Karpas-422 (cell line): ENCODE measurements around the gene SIGLEC5. TPM values are rescaled to one million over a fixed set of nuclear protein-coding genes. Genes with fewer than 3 reads are reported as not detected.
"Not testable (repeated sequence)": the region's sequence is repeated elsewhere in the genome, so short reads cannot be mapped to it uniquely, and the experiment has no call there.

ENCODE experiments used
- DNase-seq: peaks from one replicate; pipeline ENCODE4 v3.0.0-alpha.2; 2015
- H2AFZ ChIP-seq: fragments of 200-600 bp; sonication (generic); 2 replicates; pipeline ENCODE4 v1.6.1; 2014; ENCODE audit warnings: antibody characterized with exemption, low read length, mixed read lengths
- H3K27ac ChIP-seq: fragments of 200-600 bp; sonication (generic); 2 replicates; pipeline ENCODE4 v1.5.1; 2014; ENCODE audit warnings: mild to moderate bottlenecking, low read length, moderate library complexity
- H3K27me3 ChIP-seq: fragments of 200-600 bp; sonication (generic); 2 replicates; pipeline ENCODE4 v1.6.1; 2014; ENCODE audit warnings: low read length, mixed read lengths
- H3K36me3 ChIP-seq: fragments of 200-600 bp; sonication (generic); 2 replicates; pipeline ENCODE4 v1.6.1; 2014; ENCODE audit warnings: low read length, mixed read lengths; ENCODE audit not compliant: insufficient read depth
- H3K4me1 ChIP-seq: fragments of 200-600 bp; sonication (generic); 2 replicates; pipeline ENCODE4 v1.6.1; 2014; ENCODE audit warnings: mild to moderate bottlenecking, low read length, mixed read lengths
- H3K4me2 ChIP-seq: fragments of 200-600 bp; sonication (generic); 2 replicates; pipeline ENCODE4 v1.6.1; 2014; ENCODE audit warnings: low read length, low read depth, mild to moderate bottlenecking; ENCODE audit not compliant: poor library complexity, severe bottlenecking
- H3K4me3 ChIP-seq: fragments of 200-600 bp; sonication (generic); 2 replicates; pipeline ENCODE4 v1.5.1; 2014; ENCODE audit warnings: mild to moderate bottlenecking, antibody characterized with exemption, low read length, mixed read lengths
- H3K79me2 ChIP-seq: fragments of 200-600 bp; sonication (generic); 2 replicates; pipeline ENCODE4 v1.6.1; 2014; ENCODE audit warnings: mild to moderate bottlenecking, low read length, mixed read lengths
- H3K9ac ChIP-seq: fragments of 200-600 bp; sonication (generic); 2 replicates; pipeline ENCODE4 v1.6.0; 2014; ENCODE audit warnings: low read length
- H3K9me2 ChIP-seq: fragments of 200-600 bp; sonication (generic), shearing (Covaris generic); replicated peaks from 2 replicates; pipeline ENCODE4 v1.6.0; 2014; ENCODE audit warnings: mild to moderate bottlenecking, low read length, moderate library complexity; ENCODE audit not compliant: insufficient read depth
- H3K9me3 ChIP-seq: fragments of 300-700, 200-600 bp; sonication (generic); 2 replicates; pipeline ENCODE4 v1.6.1; 2014; ENCODE audit warnings: low read length, mixed read lengths
- H4K20me1 ChIP-seq: fragments of 200-600 bp; sonication (generic); 2 replicates; pipeline ENCODE4 v1.6.1; 2014; ENCODE audit warnings: mild to moderate bottlenecking, antibody characterized with exemption, low read length, low read depth; ENCODE audit not compliant: insufficient read depth
- total RNA-seq: library from RNA; depleted of rRNA; stranded (reverse); fragments of >200 nt; shearing (Covaris generic); gene quantifications from 2 replicates; pipeline ENCODE4 v1.2.3, GENCODE V29; 2014; ENCODE audit warnings: low replicate concordance

SIGLEC5 gene
- total RNA-seq, 1 experiment from 2014 or later: not detected

GRCh38 chr19:51654783-51655182 lies 24.6 kb upstream of the SIGLEC5 start:
- no peak overlapping the region for H3K4me3 ChIP-seq
- no peak overlapping the region for H3K4me2 ChIP-seq
- H3K79me2 ChIP-seq: no peaks in the 10 kb centered on the region
- no peaks in the 10 kb centered on the region for H3K9me2 ChIP-seq
- H4K20me1 ChIP-seq: no peaks in the 10 kb centered on the region
- peaks cover 22% of the 10 kb centered on the region for H3K4me1 ChIP-seq
- H3K9me3 ChIP-seq: no peaks in the 10 kb centered on the region
- no peak overlapping the region for H3K9ac ChIP-seq
- no peaks in the 10 kb centered on the region for H3K36me3 ChIP-seq
- no peak for DNase-seq
- no peak overlapping the region for H3K27ac ChIP-seq
- H3K27me3 ChIP-seq: no peaks in the 10 kb centered on the region
- H2AFZ ChIP-seq: no peak overlapping the region

- H3K79me2 ChIP-seq: no peaks in the 10 kb centered on the region
These were observed 23.0 kb upstream of the SIGLEC5 start for GRCh38 chr19:51653162-51653561.

GRCh38 chr19:51652266-51652665 lies 22.1 kb upstream of the SIGLEC5 start:
- Histone ChIP-seq H3K27ac (no peak overlapping the region), H3K9me2 (no peaks in the 10 kb centered on the region), H3K79me2 (no peaks in the 10 kb centered on the region), H2AFZ (no peak overlapping the region), H3K27me3 (no peaks in the 10 kb centered on the region), H3K4me1 (peaks cover 18% of the 10 kb centered on the region), H3K4me2 (no peak overlapping the region), H3K9ac (no peak overlapping the region), H3K4me3 (no peak overlapping the region), H3K36me3 (no peaks in the 10 kb centered on the region), H3K9me3 (no peaks in the 10 kb centered on the region), H4K20me1 (no peaks in the 10 kb centered on the region)
- no peak for DNase-seq

More at GRCh38 chr19:51653162-51653561, 23.0 kb upstream of the SIGLEC5 start:
- no peaks in the 10 kb centered on the region for H4K20me1 ChIP-seq
- no peak overlapping the region for H3K4me2 ChIP-seq
- H3K27ac ChIP-seq: no peak overlapping the region
- no peak overlapping the region for H2AFZ ChIP-seq
- no peak overlapping the region for H3K4me3 ChIP-seq
- no peaks in the 10 kb centered on the region for H3K9me2 ChIP-seq
- no peak overlapping the region for H3K9ac ChIP-seq
- no peak for DNase-seq
- no peaks in the 10 kb centered on the region for H3K9me3 ChIP-seq
- H3K36me3 ChIP-seq: no peaks in the 10 kb centered on the region
- peaks cover 20% of the 10 kb centered on the region for H3K4me1 ChIP-seq
- no peaks in the 10 kb centered on the region for H3K27me3 ChIP-seq

- H3K9me2 ChIP-seq: no peaks in the 10 kb centered on the region
- no peaks in the 10 kb centered on the region for H3K9me3 ChIP-seq
- no peaks in the 10 kb centered on the region for H3K27me3 ChIP-seq
- no peak overlapping the region for H3K4me3 ChIP-seq
- no peaks in the 10 kb centered on the region for H4K20me1 ChIP-seq
- H3K27ac ChIP-seq: no peak overlapping the region
- H3K36me3 ChIP-seq: no peaks in the 10 kb centered on the region
- DNase-seq: peak; percentile 74
- H2AFZ ChIP-seq: no peak overlapping the region
- H3K4me2 ChIP-seq: peak overlapping the region; percentile 32
- peaks cover 12% of the 10 kb centered on the region for H3K4me1 ChIP-seq
- no peak overlapping the region for H3K9ac ChIP-seq
- no peaks in the 10 kb centered on the region for H3K79me2 ChIP-seq
These were observed 21.1 kb upstream of the SIGLEC5 start for GRCh38 chr19:51651216-51651846.

- H3K9ac ChIP-seq: no peak overlapping the region
- no peaks in the 10 kb centered on the region for H3K9me2 ChIP-seq
- no peak for DNase-seq
- H4K20me1 ChIP-seq: no peaks in the 10 kb centered on the region
- H3K27me3 ChIP-seq: no peaks in the 10 kb centered on the region
- H3K4me1 ChIP-seq: peaks cover 12% of the 10 kb centered on the region
- no peaks in the 10 kb centered on the region for H3K9me3 ChIP-seq
- no peaks in the 10 kb centered on the region for H3K36me3 ChIP-seq
- H3K4me2 ChIP-seq: no peak overlapping the region
- H3K4me3 ChIP-seq: no peak overlapping the region
- no peaks in the 10 kb centered on the region for H3K79me2 ChIP-seq
- H2AFZ ChIP-seq: no peak overlapping the region
- H3K27ac ChIP-seq: no peak overlapping the region
These were observed 17.1 kb upstream of the SIGLEC5 start for GRCh38 chr19:51647318-51647717.

- peaks cover 10% of the 10 kb centered on the region for H3K4me1 ChIP-seq
- not testable (repeated sequence) for DNase-seq, H3K9me2 ChIP-seq, H3K36me3 ChIP-seq, H2AFZ ChIP-seq, H3K4me3 ChIP-seq, H3K27me3 ChIP-seq, H3K4me2 ChIP-seq, H3K27ac ChIP-seq, H3K79me2 ChIP-seq, H3K9ac ChIP-seq, H4K20me1 ChIP-seq, H3K9me3 ChIP-seq
These were observed 16.5 kb upstream of the SIGLEC5 start, which contains the start of gene SIGLEC14 for GRCh38 chr19:51646730-51647129. SIGLEC14 (minus strand) TSS chr19:51646825; CDS start chr19:51646759, 66 bp downstream.

GRCh38 chr19:51644636-51645271 lies 14.6 kb upstream of the SIGLEC5 start:
- no peaks in the 10 kb centered on the region for H3K4me1 ChIP-seq
- H3K27me3 ChIP-seq: no peaks in the 10 kb centered on the region
- H4K20me1 ChIP-seq: no peaks in the 10 kb centered on the region
- H3K9me2 ChIP-seq: no peaks in the 10 kb centered on the region
- no peaks in the 10 kb centered on the region for H3K9me3 ChIP-seq
- H3K79me2 ChIP-seq: no peaks in the 10 kb centered on the region
- no peak overlapping the region for H3K9ac ChIP-seq
- H3K4me2 ChIP-seq: no peak overlapping the region
- peak; percentile 55 for DNase-seq
- no peaks in the 10 kb centered on the region for H3K36me3 ChIP-seq
- no peak overlapping the region for H3K27ac ChIP-seq
- H3K4me3 ChIP-seq: no peak overlapping the region
- H2AFZ ChIP-seq: no peak overlapping the region

GRCh38 chr19:51641648-51642047 lies 11.4 kb upstream of the SIGLEC5 start:
- Histone ChIP-seq H3K4me2 (no peak overlapping the region), H3K4me3 (no peak overlapping the region), H3K79me2 (no peaks in the 10 kb centered on the region), H3K9me2 (no peaks in the 10 kb centered on the region), H3K4me1 (no peaks in the 10 kb centered on the region), H3K27me3 (peaks cover 3% of the 10 kb centered on the region; the same call in 1 of the 2 replicates), H3K9ac (no peak overlapping the region), H3K27ac (no peak overlapping the region), H3K36me3 (no peaks in the 10 kb centered on the region), H4K20me1 (no peaks in the 10 kb centered on the region), H3K9me3 (peaks cover 7% of the 10 kb centered on the region), H2AFZ (no peak overlapping the region)
- no peak for DNase-seq
